Astrocyte of the hippocampus (primary cell): ENCODE measurements around the gene SPINDOC.
A peak's percentile ranks its signal among the peaks of the same experiment; 100 is the strongest.
"Not testable (repeated sequence)": the region's sequence is repeated elsewhere in the genome, so short reads cannot be mapped to it uniquely, and the experiment has no call there.

Experiments used
- DNase-seq: peaks from one replicate; pipeline ENCODE4 v3.0.0; 2011; ENCODE audit warnings: low read depth, low spot score

SPINDOC gene

DNA sequence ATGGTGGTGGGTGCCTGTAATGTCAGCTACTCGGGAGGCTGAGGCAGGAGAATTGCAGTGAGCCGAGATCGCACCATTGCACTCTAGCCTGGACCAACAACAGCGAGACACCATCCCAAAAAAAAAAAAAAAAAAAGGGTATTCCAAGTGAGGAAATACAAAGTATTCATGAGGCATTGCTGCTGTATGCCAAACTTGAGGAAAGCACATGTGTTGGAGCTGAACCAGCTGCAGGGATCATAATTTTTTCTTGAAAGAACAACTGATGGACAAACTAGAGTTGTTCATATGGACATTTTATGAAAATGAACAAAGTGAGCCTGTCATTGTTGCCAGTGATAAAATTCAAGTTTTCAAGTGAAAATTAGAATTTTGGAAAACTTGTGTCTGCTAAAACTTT lies 41.4 kb downstream of the SPINDOC start:
- DNase-seq = no peak

DNA sequence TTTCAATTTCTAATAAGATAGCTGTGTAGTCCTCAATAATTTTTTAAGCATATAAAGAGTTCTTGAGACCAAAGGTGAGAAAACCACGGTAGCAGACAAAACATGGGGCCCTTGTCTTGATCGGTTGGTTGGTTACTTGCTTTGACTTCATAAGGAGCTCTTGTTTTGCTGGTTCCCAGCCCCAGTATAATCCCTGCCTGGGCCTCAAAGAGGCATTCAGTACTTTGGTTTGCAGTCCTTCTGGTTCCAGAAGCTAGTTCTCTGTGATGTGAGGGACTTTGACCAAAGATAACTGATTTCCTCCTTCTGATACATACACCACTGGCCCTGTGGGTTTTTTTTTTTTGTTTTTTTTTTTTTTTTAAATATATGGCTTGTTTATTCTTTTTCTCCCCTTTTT lies 42.7 kb downstream of the SPINDOC start:
- DNase-seq = no peak

DNA sequence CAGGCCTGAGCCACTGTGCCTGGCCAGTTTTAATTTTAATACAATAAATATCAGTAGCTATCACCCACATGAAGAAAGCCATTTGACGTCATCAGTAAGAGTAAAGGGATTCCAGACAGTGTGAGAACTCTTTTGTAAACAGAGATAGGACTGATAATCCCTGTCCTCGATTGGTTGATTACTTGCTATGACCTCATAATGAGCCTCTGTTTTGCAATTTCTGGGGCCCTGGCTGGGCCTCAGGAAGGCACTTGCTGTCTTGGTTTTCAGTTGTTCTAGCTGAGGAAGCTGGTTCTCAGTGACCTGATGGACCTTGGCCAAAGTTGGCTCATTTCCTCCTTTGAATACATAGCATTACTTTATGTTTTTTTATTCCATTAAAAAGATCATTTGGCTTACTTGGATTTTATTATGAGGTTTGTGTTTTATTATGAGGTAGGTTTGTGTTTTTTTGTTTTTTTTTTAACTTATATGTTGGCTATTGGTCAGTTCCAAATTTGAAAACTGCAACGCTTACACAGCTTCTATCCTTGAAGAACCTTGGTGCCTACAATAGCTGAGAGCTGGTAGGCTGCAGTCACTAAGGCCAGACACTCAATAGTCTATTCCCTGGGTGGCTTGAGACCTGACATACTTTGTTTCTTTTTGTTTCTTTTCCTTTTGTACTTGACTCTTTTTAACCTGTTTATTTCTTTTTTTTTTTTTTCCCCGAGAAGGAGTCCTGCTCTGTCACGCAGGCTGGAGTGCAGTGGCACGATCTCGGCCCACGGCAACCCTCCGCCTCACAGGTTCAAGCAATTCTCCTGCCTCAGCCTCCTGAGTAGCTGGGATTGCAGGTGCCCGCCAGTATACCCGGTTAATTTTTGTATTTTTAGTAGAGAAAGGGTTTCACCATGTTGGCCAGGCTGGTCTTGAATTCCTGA lies 45.6 kb downstream of the SPINDOC start:
- DNase-seq = no peak

DNA sequence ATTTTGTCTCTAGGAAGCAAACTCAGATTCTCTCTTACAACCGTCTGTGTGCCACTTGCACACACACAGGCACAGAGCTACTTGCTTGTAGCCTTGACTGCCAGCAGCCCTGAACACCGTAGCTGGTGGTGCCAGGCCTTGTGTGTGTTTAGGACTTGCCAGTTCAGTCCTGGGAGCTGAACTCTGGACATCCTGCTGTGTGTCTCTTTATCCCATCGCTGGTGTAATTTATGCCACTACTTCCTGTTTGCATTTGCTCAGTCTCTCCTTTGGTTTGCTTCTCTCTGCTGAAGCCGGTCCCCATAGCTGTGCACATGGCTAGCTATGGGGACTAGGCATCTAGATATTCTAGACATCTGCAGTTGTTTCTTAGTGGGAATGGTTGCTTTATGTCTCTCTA lies 49.7 kb downstream of the SPINDOC start:
- no peak for DNase-seq

DNA sequence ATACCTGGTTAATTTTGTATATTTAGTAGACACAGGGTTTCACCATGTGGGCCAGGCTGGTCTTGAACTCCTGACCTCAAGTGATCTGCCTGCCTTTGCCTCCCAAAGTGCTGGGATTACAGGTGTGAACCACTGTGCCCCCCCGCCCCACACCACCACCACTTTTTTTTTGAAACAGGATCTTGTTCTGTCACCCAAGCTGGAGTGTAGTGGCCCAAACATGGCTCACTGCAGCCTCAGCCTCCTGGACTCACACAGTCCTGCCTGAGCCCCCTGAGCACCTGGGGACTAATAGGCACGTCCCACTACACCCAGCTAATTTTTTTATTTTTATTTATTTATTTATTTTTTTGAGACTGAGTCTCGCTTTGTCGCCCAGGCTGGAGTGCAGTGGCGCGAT lies 50.4 kb downstream of the SPINDOC start:
- DNase-seq = not testable (repeated sequence)

DNA sequence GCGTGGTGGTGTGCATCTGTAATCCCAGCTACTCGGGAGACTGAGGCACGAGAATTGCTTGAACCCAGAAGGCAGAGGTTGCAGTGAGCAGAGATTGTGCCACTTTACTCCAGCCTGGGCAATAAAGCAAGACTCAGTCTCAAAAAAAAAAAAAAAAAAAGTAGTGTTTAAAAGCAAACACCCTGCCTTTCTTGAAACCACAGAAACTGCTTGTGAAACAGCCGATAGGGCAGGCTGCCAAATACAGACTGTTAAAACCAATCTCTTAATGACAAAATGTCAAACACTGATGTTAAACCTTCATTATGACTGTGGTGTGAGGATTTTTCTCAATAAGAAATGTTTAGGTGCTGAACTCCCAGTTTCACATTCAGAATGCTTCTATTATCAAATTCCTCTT lies 53.0 kb downstream of the SPINDOC start:
- DNase-seq = peak; percentile 80

DNA sequence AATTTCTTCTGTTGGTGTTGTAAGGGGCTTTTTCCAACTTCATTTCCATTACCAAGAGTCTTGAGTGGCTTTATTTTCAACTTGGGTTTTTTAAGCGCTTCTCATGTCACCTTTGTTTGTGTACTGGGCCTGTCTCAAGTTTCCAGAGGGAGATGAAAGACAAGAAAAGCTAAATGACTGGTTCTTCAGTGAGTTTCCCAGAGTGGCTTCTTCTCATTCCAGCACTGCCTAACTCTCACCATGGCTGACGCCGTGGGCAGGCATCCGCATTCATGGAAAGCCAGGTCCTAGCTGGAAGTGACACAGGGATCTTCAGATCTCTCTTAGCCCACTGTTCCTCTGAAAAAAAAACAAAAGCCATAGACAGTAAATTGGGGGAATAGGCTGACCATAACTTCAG lies 54.3 kb downstream of the SPINDOC start:
- DNase-seq = no peak

DNA sequence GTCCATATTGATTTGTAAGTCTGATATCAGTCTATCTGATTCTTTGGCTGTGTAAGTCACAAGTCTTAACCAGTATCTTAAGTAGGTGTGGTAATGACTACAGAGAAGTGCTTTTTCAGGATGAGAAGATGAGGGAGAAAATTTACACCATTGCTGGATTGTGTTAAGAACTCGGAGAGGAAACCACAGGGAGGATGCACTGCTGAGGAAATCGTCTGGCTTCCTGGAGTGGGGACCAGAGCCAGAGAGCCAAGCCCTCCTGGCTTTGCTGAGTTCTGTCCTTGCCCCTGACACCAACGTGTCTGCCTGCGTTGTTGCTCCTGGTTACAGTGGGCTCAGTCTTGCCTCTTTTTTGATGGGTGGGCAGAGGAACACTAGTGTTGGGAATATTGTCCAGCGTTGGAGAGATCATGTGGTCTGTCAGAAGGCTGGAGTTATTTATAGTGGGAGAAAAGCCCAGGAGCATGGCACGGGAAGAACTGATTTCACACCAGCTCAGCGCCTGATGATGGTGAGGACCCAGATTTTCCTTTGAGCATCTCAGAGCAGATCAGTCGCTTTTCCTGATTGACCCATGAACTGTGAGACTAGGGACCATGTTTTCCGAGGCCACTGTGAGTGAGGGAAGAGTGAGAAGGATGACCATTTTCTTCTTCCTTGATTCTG lies 55.3 kb downstream of the SPINDOC start:
- no peak for DNase-seq

DNA sequence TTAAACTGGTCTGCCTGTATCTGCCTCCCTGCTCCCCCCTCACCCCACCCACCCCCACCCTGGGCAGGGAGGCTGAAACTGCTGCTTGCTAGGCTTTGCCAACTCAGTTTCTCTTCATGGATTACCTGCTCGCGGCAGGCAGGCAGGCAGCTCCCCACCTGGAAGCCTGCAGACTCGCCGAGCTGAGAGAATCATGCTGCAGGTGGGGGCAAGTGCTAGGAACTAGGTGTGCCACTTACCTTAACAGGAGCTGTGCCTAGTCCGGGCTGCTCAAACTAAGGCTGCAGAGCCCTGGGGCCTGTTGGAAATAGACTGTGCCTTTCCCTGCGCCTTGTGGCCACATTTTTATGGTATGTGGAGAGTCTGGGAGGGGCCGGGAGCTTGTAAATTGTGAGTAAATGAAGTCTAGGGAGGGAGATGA lies 55.9 kb downstream of the SPINDOC start:
- no peak for DNase-seq

DNA sequence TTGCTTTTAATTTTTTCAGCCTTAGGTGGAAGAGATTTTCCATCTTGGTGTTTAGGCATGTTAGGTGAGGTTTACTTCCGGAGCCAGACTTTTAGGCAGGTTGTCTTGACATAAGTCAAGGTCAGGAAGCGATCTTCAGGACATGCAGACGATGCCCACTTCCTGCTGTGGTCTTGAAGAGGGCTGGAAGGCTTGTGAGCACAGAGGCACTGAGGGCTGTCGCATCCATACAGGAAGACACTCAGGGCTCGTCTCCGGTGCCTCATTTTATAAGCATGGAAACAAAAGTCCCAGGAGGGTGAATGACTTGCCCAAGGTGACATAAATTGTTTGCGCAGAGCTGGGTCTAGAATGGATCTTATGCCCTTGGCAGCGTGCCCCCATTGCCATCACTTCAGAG lies 56.4 kb downstream of the SPINDOC start:
- DNase-seq = no peak

DNA sequence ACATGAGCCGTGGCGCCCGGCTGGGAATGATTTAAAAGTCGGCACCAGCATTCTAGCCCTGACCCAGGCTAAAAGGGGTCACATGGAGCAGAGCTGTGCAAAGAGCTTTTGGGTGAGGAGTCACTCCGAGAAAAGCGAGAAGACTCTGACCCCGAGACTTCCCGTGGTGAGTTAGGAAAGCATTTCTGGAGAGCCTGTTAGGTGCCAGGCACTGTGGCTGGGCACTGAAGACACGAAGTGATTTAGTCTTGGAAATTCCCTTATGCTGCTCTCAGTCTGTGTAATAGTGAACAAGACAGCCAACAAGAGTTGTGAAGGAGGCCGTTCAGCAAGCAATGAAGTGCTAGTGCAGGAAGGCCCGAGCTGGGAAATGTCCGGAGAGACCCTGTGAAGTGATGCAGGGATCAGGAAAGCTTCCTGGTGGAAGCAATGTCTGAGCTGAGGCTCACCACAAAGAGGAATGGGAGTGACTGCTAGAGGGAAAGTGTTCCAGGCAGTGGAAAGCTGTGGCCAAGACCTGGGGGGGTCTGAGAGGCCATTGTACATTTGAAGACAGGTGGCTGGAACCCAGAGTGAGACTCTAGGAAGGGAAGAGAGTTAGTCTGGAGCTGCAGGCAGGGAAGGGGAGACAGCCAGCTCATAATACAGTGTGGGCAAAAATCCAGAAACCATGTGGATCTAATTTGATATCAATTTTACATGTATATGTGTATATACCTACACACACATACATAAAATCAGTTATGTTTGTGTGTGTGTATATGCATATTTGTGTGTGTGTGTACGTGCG lies 57.3 kb downstream of the SPINDOC start:
- no peak for DNase-seq

DNA sequence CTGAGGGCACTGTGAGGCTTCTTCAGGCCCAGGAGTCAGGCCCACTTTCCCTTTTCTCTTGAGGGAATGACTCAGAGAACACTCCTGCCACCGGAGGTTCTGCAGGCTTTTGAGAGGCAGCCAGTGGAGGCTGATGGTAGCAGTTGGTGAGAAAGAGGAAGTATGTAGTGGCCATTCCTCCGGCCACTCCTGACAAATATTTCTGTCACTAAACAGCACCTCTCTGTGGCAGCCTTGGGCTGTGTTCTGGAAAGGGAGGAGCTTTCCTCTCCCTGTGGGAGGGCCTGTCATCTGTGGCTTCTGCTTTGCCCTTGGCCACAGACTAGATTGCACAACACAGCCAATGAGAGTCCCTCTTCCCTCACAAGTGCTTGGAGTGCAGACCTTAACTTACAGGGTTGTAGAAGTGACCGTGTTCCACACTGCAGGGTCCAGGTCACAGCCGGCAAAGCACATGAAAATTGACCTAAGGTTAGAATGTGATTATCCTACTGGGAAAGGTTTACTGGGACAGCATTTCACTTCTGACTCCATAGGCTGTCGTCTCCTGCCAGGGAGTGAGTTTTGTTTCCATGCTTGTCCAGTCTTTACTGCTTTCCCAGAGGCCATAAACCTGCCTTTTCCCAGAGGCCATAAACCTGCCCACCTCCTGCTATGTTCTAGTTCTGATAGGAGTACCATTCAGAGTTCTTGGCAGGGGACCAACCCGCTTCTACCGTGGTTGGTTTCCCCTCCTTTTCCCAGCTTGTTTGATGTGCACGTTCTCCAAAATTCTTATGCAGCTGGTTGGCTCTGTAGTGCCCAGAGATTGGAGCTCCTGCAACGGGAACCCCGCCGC lies 58.9 kb downstream of the SPINDOC start:
- peak; percentile 90 for DNase-seq

DNA sequence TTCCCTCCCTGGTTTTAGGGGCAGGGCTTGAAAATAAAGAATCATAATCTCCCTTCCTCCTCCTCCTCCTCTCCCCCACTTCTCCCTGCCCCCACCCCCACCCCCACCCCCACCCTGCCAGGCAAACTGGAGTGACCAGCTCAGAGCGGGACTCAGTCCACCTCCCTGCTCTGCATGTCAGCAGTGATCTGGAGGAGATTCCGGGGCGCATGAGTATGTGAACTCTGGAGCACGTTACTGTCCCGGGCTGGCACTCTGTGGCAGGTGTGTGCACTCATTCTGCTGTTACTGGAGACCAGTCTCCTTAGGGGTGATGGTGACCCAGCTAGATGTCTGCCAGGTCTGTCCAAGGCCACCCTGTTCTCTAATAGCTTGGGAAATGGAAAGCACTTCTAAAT lies 59.5 kb downstream of the SPINDOC start:
- no peak for DNase-seq

DNA sequence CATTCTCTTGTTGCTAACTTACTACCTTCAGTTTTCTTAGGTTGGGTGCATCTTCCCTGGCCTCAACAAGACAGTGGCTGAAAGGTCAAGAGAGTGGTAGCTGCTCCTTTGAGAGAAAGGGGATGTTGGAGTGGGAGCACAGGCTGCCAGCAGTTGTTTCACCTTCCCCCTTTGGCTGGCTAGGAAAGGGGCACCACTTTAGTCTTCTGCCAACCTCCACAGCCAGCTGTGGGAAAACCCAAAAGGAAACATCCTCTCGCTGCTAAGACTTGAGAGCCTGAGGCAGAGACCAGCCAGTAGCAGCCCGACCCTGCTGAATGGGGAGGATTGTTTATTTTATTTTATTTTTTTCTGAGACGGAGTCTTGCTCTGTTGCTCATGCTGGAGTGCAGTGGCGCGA lies 60.1 kb downstream of the SPINDOC start:
- no peak for DNase-seq

DNA sequence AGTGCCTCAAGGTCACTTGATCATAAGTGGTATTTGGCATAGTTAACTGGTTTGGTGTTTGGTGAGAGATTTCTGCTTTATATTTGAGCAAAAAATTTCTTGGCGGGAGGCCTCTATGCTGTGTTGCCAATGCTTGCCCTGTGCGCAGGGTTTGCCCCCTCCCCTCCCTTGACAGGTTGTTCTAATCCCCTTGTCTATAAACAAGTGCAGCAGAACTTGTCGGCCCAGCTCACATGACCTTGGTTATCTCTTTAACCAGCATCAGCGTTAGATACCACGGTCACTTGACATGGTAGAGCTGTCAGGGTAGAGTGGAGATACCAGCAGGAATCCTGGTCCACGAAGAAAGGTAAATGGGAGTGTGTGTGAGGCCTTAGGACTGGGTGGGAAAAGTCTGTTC lies 61.3 kb downstream of the SPINDOC start:
- DNase-seq = no peak

DNA sequence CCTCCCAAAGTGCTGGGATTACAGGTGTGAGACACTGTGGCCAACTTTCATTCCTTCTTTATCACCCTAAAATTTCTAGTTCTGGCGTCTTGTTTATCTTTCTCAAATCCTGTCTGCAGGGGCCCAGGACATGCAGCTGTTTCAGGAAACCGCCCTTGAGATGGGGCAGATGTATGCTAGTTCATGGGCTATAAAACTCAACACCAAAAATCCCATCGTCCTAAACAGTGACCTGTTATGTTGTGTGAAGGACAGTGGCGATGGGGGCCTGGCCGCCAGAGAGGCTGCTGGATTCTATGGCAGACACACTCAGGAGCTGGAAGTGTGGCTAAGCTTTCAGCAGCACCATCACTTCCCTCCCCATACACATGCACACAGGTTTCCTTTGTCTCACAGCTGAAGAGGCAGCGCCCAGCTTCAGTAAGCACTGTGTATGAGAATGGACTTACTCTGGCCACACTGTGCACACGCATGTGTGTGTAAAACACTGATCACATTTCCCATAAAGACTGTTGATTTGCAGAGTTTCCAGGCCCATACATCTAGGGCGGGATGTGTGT lies 62.3 kb downstream of the SPINDOC start:
- no peak for DNase-seq

DNA sequence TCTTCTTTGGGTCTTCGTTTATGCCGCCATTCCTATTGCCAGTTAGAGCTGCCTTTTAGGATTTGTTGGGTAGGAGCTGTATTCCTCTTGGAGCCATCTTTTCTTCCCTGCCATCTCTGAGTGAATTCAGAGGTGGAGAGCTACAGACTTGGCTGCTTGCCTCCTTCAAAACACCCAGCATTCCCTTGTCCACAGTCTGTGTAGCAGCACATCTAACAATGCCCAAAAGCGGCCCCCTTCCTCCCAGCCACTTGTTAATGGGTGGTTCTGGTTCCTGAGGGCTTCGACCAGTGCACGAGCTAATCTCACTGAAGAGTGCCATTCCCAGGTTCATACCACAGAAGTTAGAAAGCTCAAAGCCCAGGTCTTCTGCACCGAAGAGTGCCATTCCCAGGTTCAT lies 63.4 kb downstream of the SPINDOC start:
- DNase-seq = no peak
